Measurements from ENCODE around the gene SLX1B.
"Not testable (repeated sequence)": the region's sequence is repeated elsewhere in the genome, so short reads cannot be mapped to it uniquely, and the experiment has no call there.

The SLX1B gene

GRCh38 chr16:29454269-29454668, at the start of gene SLX1B, which contains the start of gene BOLA2:
TSS of gene SLX1B (plus strand) at chr16:29454533.
TSS of gene BOLA2 (minus strand) at chr16:29454351. CDS start at chr16:29454253, 98 bp downstream.
- DNase-seq: not testable (repeated sequence)

DNA sequence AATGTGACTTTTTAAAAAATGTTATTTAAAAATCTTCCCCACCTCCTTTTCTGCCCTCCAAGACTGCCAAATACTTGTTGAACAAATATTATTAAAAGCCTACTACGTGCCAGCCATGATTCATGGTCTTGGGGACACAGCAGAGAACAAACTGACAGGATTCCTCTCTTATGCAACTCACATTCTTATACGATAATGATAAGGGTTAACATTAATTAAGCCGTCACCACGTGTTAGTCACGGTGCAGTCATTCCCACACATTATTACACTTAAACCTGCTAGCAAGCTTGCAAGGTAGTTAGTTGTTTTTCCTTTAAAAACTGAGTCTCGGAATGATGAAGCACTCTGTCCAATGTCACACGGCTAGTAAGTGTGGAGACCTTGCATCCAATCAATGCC, 49.1 kb upstream of the SLX1B start:
- DNase-seq: not testable (repeated sequence)

- not testable (repeated sequence) for DNase-seq
Measured at GRCh38 chr16:29423587-29423986, 30.7 kb upstream of the SLX1B start.

GRCh38 chr16:29425390-29425789, 28.9 kb upstream of the SLX1B start:
- DNase-seq: not testable (repeated sequence)

DNA sequence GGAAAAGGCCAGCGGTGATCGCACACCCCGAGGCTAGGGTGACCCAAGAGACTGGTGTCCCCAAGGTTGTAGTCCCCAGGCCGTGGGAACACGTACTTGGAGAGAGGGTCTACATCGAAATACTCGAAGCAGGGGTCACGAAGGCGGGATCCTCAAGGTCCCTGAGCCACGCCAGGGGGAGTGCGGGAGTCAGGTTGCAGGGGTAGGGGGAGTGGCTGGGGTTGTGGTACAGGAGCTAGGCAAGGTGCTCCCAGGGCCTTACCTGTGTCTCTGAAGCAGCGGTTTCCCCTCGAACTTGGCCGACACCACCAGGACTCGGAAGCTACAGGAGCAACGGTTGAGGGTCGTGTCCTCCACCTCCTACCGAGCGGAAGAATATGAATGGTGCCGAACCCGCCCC, 579 bp upstream of the SLX1B start:
- not testable (repeated sequence) for DNase-seq

DNA sequence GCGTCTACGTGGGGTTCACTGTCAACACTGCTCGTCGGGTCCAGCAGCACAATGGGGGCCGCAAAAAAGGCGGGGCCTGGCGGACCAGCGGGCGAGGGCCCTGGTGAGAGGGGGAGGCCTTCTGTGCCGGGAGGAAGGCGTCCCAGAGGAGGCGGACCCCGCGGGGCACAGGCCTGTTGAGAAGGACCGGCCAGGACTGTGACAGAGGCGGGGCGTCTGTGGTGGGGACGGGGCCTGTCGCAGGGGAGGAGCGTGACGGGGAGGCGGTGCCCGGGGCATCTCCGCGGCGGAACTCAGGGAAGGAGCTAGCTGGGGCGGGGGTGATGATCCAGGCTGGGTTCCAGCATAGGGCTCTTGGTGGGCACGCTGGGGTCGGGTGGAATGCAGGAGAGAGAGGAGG, 495 bp downstream of the SLX1B start:
- not testable (repeated sequence) for DNase-seq

- DNase-seq: not testable (repeated sequence)
Measured at GRCh38 chr16:29457660-29458059, 3.3 kb downstream of the SLX1B start.

GRCh38 chr16:29459706-29460646, 5.6 kb downstream of the SLX1B start, which contains the start of gene SULT1A4:
TSS of gene SULT1A4 (plus strand) at chr16:29459913. CDS start at chr16:29461386, 1,473 bp downstream.
- DNase-seq: not testable (repeated sequence)

DNA sequence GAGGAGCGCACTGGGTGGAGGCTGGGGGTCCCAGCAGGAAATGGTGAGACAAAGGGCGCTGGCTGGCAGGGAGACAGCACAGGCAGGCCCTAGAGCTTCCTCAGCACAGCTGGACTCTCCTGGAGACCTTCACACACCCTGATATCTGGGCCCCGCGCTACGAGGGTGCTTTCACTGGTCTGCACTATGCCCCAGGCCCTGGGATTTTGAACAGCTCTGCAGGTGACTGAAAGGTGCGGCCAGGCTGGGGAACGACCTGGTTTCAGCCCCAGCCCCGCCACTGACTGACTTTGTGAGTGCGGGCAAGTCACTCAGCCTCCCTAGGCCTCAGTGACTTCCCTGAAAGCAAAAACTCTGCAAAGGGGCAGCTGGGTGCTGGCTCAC, 6.3 kb downstream of the SLX1B start:
- not testable (repeated sequence) for DNase-seq

DNA sequence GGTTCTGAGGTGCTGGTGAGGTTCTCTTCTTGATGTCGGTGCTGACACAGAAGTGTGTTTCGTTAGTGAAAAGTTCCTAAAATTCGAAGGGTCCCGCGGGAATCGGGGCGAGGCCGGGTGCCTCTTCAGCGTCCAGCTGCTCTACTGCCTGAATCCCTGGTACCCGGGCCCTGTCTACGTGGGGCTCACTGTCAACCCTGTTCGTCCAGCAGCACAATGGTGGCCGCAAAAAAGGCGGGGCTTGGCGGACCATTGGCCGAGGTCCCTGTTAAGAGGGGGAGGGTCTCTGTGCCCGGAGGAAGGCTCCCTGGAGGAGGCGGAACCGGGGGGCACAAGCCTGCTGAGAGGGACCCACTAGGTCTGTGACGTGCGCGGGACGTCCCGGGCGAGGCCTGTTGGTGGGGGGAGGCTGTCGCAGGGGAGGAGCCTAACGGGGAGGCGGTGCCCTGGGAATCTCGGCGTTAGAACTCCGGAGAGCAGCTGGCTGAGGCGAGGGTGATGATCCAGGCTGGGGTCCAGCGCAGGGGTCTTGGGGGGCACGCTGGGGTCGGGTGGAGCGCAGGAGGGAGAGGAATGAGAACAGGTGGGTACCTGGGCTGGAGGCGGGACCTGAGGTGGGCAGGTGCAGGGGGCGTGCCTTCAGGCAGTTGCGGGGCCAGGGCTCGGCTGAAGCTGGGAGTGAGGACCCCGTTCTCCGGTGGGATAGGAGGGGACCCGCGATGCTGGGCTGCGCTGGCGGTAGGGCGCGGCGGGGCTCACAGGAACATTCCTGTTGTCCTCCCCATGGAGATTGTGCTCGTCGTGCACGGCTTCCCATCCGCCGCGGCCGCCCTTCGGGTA, 11.9 kb downstream of the SLX1B start:
- DNase-seq: not testable (repeated sequence)

DNA sequence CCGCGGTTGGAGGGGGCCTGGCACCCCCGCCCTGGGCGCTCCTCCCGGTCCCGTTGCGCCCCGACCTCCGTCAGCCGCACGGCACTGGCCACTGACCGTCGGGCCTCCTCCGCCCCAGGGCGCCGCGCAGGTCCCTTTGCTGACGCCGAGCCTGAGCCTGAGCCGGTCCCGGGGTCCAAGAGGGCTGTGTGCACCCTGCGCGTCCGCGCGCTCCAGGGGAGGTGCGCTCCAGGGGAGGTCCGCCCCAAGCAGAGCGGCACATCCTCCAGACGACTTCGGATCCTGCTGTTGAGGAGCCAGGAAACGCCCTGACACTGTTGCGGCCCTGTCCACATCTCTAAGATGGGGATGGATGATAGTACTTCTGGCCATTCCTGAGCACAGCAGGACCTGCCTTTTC, 12.6 kb downstream of the SLX1B start:
- DNase-seq: not testable (repeated sequence)

- not testable (repeated sequence) for DNase-seq
Measured at GRCh38 chr16:29467654-29468366, 13.5 kb downstream of the SLX1B start.

GRCh38 chr16:29469660-29470059, 15.3 kb downstream of the SLX1B start:
- not testable (repeated sequence) for DNase-seq

DNA sequence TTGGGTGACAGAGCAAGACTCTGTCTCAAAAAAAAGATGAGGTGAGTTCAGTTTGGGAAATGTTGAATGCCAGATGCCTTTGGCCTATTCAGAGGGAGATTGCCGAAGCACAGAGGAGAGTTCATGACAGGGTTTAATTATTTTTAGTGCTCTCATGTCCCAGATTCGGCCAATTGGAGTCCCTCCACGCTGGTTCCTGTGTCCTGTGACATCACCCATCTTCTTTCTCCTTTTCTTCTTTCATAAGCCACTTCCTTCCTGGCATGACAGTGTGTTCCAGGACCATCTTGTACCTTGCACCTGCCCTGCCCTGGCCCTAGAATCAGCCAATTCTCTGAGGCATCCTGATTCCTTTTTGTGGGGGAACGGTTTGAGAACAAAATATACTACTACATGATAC, 17.7 kb downstream of the SLX1B start:
- DNase-seq: not testable (repeated sequence)

DNA sequence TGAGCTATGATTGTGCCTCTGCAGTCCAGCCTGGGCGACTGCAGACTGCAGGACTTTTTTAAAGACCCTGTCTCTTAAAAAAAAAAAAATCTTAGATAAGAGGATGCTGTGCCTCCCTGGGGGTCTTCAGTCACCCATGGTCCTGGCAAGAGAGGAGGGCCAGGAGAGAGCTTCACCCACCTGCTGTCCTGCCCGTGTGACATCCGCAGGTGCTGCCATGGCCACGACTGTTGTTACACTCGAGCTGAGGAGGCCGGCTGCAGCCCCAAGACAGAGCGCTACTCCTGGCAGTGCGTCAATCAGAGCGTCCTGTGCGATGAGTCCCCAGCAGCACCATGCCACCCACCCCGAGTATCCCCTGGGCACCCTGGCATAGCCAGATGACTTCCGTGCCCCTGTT, 27.9 kb downstream of the SLX1B start:
- not testable (repeated sequence) for DNase-seq

GRCh38 chr16:29506308-29506707, 52.0 kb downstream of the SLX1B start, which contains the start of gene NPIPB12:
TSS of gene NPIPB12 (minus strand) at chr16:29506408.
- not testable (repeated sequence) for DNase-seq
